ENCODE results near the gene TMEM17.

DNA sequence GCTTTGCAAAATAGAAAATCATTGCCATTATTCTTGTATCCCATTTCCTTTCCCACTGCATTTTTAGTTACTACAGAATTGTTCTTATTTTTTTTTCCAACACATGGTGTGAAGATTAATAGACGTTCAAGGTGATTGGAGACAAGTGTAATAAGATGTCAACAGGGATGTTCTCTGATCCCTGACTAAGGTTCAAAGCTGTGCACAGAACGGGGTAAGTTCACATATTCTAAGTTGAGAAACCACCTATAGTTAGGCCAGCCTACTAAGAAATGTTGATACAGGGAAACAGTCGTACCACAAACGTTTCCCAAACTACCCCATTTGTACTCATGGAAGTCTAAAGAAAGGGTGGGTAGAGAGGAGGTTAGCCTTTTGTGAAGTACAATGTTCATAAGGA is 6.4 kb upstream of the TMEM17 start:
- TF ChIP-seq, protein P1, sequence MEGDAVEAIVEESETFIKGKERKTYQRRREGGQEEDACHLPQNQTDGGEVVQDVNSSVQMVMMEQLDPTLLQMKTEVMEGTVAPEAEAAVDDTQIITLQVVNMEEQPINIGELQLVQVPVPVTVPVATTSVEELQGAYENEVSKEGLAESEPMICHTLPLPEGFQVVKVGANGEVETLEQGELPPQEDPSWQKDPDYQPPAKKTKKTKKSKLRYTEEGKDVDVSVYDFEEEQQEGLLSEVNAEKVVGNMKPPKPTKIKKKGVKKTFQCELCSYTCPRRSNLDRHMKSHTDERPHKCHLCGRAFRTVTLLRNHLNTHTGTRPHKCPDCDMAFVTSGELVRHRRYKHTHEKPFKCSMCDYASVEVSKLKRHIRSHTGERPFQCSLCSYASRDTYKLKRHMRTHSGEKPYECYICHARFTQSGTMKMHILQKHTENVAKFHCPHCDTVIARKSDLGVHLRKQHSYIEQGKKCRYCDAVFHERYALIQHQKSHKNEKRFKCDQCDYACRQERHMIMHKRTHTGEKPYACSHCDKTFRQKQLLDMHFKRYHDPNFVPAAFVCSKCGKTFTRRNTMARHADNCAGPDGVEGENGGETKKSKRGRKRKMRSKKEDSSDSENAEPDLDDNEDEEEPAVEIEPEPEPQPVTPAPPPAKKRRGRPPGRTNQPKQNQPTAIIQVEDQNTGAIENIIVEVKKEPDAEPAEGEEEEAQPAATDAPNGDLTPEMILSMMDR (IDR thresholded peaks at IDR 0.05), result no peak
- no peak for TF ChIP-seq POLR2A (IDR thresholded peaks at IDR 0.05)

All from esophagus squamous epithelium (tissue), 4 donors.